Measurements from ENCODE around the gene RCCD1. TPM values are rescaled to one million over a fixed set of nuclear protein-coding genes. Genes with fewer than 3 reads are reported as not detected.
"Not testable (repeated sequence)": the region's sequence is repeated elsewhere in the genome, so short reads cannot be mapped to it uniquely, and the experiment has no call there.

RCCD1 gene
- total and polyA plus RNA-seq, 2 of the 8 experiments (the other 6 are each of a cell fraction or from before 2014, with no cell fraction given): 9.9 to 18.8 TPM

- TF ChIP-seq PHF8 (conservative IDR thresholded peaks at IDR 0.05; ENCODE audit: low read depth, low read length): no peak
- no peak for TF ChIP-seq NANOG (IDR thresholded peaks at IDR 0.05; ENCODE audit: insufficient read depth, low read depth, low read length, poor library complexity, severe bottlenecking)
- TF ChIP-seq CREB1 (IDR thresholded peaks at IDR 0.05): no peak
These were observed 46.7 kb upstream of the RCCD1 start (continued) for GRCh38 chr15:90907838-90908507.

GRCh38 chr15:90909449-90909848 lies 45.2 kb upstream of the RCCD1 start:
- H3K9ac ChIP-seq (replicated peaks in 1 of 4; ENCODE audit: extremely low read depth in 1 of 4, low read depth in 3 of 4, low read length in 3 of 4); H4K91ac ChIP-seq (replicated peaks; ENCODE audit: insufficient read length, low read length); H2BK12ac ChIP-seq (ENCODE audit: low read depth, low read length); H2BK120ac ChIP-seq (replicated peaks; ENCODE audit: low read depth, low read length); H2BK5ac ChIP-seq (ENCODE audit: low read depth, low read length); H3K23me2 ChIP-seq (ENCODE audit: low read depth, low read length); H2BK15ac ChIP-seq (ENCODE audit: low read length); H4K5ac ChIP-seq (ENCODE audit: insufficient read length, low read depth, low read length); H3K4ac ChIP-seq (replicated peaks; ENCODE audit: insufficient read length, low read depth, low read length); POLR2A ChIA-PET (ENCODE audit: partially characterized antibody); H2AK5ac ChIP-seq (ENCODE audit: low read depth, low read length); H4K20me1 ChIP-seq (replicated peaks in 1 of 2; ENCODE audit: control insufficient read depth in 1 of 2, insufficient read depth in 2 of 2, low read length in 2 of 2); FAIRE-seq; H4K8ac ChIP-seq (ENCODE audit: extremely low read depth, insufficient read depth, low read length); H3K14ac ChIP-seq (ENCODE audit: insufficient read length); H3K79me2 ChIP-seq (ENCODE audit: control insufficient read depth in 1 of 2, insufficient read depth in 2 of 2, low read length in 2 of 2); H3K9me3 ChIP-seq (ENCODE audit: insufficient read depth in 2 of 2, low read depth in 1 of 2, low read length in 1 of 2); H3K36me3 ChIP-seq (ENCODE audit: control insufficient read depth in 2 of 4, insufficient read depth in 4 of 4, low read length in 3 of 4); H2BK20ac ChIP-seq (ENCODE audit: low read length); DNase-seq (ENCODE audit: low read depth in 1 of 2, low spot score in 2 of 2); H3K4me2 ChIP-seq (ENCODE audit: insufficient read depth in 1 of 2, low read depth in 2 of 2, low read length in 2 of 2); H3K23ac ChIP-seq (ENCODE audit: insufficient read length); H3K27me3 ChIP-seq (replicated peaks in 1 of 4; ENCODE audit: control insufficient read depth in 3 of 4, extremely low read depth in 1 of 4, insufficient read depth in 3 of 4, low read length in 3 of 4); H3K56ac ChIP-seq (replicated peaks; ENCODE audit: insufficient read length, low read depth, low read length); H3K4me3 ChIP-seq (ENCODE audit: extremely low read depth in 1 of 4, insufficient read depth in 2 of 4, low read depth in 3 of 4, low read length in 4 of 4); H3K27ac ChIP-seq (ENCODE audit: low read depth, low read length); H2AFZ ChIP-seq (ENCODE audit: low read length); H3K18ac ChIP-seq (ENCODE audit: extremely low read depth, low read length); H3K4me1 ChIP-seq (replicated peaks in 1 of 4; ENCODE audit: control insufficient read depth in 3 of 4, insufficient read depth in 4 of 4, low read length in 3 of 4); H3K79me1 ChIP-seq (ENCODE audit: low read depth, low read length): not testable (repeated sequence)
- CTCF ChIA-PET (ENCODE audit: partially characterized antibody): interaction anchor here (11.2 kb wide), 1 partner anchor 23 kb away, joined by 187 read pairs; the partner anchor contains the start of genes HDDC3 and UNC45A
- WGBS, 2 experiments (ENCODE audit: extremely low coverage in 1 of 2, insufficient coverage in 1 of 2, insufficient read length in 1 of 2, insufficient replicate concordance in 2 of 2, low coverage in 1 of 2, low lambda C conversion rate in 2 of 2, missing lambda C conversion rate in 1 of 2): 90% methylated on average over 9 of the region's 11 CpGs; no CpG with 5 or more reads in 1 of the 2 experiments

All from H1 (cell line).